H1 (cell line): ENCODE results near the gene PAFAH1B1.
"Not testable (repeated sequence)": the region's sequence is repeated elsewhere in the genome, so short reads cannot be mapped to it uniquely, and the experiment has no call there.

Experiments used
- CEBPB ChIP-seq: IDR thresholded peaks from 2 replicates; pipeline ENCODE4 v1.6.1; 2012; ENCODE audit warnings: low read depth, low read length
- CREB1 ChIP-seq: IDR thresholded peaks from 2 replicates; pipeline ENCODE4 v1.6.1; 2012; ENCODE audit warnings: inconsistent platforms
- CTBP2 ChIP-seq: IDR thresholded peaks from 2 replicates; pipeline ENCODE4 v1.7.0; 2011; ENCODE audit warnings: borderline replicate concordance, mild to moderate bottlenecking, moderate library complexity, mixed read lengths, low read length; ENCODE audit not compliant: insufficient read depth, insufficient read length
- CTCF ChIP-seq, 3 experiments: IDR thresholded peaks; 1 replicate in 2 of 3; 2 replicates in 1 of 3; pipeline versions ENCODE4 v1.5.1 to v1.6.1; 2011; ENCODE audit warnings: low read length in 3 of 3, mild to moderate bottlenecking in 3 of 3, inconsistent platforms in 2 of 3, low read depth in 1 of 3, moderate library complexity in 1 of 3; ENCODE audit not compliant: insufficient read depth in 1 of 3; ENCODE audit errors: control extremely low read depth in 1 of 3
- E2F6 ChIP-seq: IDR thresholded peaks from 2 replicates; pipeline ENCODE4 v1.6.1; 2012; ENCODE audit warnings: inconsistent platforms
- EP300 ChIP-seq, 2 experiments: IDR thresholded peaks; 1 replicate in 1 of 2; 2 replicates in 1 of 2; pipeline ENCODE4 v1.6.1; 2011 to 2012; ENCODE audit warnings: low read depth in 2 of 2, low read length in 2 of 2, mild to moderate bottlenecking in 2 of 2, borderline replicate concordance in 1 of 2, inconsistent platforms in 1 of 2, moderate library complexity in 1 of 2
- JUN ChIP-seq: IDR thresholded peaks from 2 replicates; pipeline ENCODE4 v1.6.1; 2011; ENCODE audit warnings: low read depth, mild to moderate bottlenecking, improper control_type of control experiment, low read length
- POLR2A ChIP-seq, 2 experiments: IDR thresholded peaks; 1 replicate in 1 of 2; 2 replicates in 1 of 2; pipeline ENCODE4 v1.6.1; 2011; ENCODE audit warnings: low read depth in 2 of 2, low read length in 2 of 2, mild to moderate bottlenecking in 2 of 2; ENCODE audit errors: control extremely low read depth in 1 of 2
- POLR2AphosphoS5 ChIP-seq: IDR thresholded peaks from 2 replicates; pipeline ENCODE4 v1.6.1; 2011; ENCODE audit warnings: low read depth, low read length
- SP4 ChIP-seq: IDR thresholded peaks from 2 replicates; pipeline ENCODE4 v1.6.1; 2012; ENCODE audit warnings: low read length, inconsistent platforms

- TF ChIP-seq CTCF (IDR thresholded peaks at IDR 0.05; ENCODE audit: control extremely low read depth in 1 of 3, insufficient read depth in 1 of 3, low read depth in 1 of 3, low read length in 3 of 3); POLR2AphosphoS5; POLR2A (IDR thresholded peaks at IDR 0.05; ENCODE audit: control extremely low read depth in 1 of 2, low read depth in 2 of 2, low read length in 2 of 2); CREB1; E2F6; CEBPB; SP4; CTBP2; JUN; EP300 (IDR thresholded peaks at IDR 0.05; ENCODE audit: borderline replicate concordance in 1 of 2, low read depth in 2 of 2, low read length in 2 of 2): not testable (repeated sequence)
Observed at GRCh38 chr17:2628922-2629321, 35.5 kb downstream of the PAFAH1B1 start.
